HG02678 (cell line): Measurements from ENCODE around the gene FAM135A.

Experiments
- ATAC-seq: cut with Tn5 transposase; IDR thresholded peaks from one replicate; pipeline ENCODE4 v1.9.1; 2021; ENCODE audit warnings: mild to moderate bottlenecking, moderate library complexity; ENCODE audit not compliant: unreplicated experiment

Gene FAM135A

DNA sequence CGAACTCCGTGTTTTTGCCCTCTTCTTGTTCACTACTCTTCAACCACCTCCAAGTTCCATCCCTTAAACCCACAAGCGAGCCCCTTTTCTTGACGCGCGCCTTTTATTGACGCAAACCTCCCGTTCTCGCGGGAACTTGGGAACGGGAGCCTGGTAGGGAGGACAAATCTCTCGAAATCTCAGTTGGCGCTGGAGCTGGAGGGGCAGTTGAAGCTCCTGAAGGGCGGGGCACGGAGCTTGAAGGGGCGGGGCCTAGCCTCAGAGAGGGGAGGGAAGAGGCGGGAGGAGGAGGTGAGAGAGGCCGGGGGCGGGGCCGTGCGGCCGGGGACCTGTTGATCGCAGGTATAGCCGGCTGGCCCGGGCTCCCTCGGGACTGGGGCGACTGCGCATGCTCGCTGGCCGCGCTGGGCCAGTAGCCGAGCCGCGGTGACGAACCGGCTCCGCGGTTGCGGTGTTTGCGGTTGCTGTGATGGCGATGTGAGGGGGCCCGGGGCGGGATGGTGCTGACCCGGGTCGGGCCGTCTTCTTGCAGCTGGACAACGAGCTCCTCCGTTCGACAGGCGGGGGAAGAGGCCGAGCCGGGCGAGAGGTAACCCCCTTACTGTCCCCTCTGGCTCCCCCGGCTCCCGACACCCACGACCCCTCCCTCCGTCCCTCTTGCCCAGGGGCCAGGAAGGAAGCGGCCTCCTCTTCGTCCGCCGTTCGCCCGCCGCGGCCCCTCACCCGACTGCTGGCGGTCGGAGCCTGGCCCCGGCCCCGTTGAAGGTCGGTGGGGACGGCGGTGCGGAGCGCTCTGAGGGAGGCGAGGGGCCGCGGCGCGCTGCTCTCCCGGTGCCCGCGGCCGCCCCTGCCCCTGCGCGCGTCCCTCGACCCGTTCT lies at the start of gene FAM135A:
TSS of gene FAM135A (plus strand) at position 395 of the 878 bp plus-strand sequence. CDS start 14,835 bp downstream, outside the sequence.
- ATAC-seq, result peak; percentile 85

DNA sequence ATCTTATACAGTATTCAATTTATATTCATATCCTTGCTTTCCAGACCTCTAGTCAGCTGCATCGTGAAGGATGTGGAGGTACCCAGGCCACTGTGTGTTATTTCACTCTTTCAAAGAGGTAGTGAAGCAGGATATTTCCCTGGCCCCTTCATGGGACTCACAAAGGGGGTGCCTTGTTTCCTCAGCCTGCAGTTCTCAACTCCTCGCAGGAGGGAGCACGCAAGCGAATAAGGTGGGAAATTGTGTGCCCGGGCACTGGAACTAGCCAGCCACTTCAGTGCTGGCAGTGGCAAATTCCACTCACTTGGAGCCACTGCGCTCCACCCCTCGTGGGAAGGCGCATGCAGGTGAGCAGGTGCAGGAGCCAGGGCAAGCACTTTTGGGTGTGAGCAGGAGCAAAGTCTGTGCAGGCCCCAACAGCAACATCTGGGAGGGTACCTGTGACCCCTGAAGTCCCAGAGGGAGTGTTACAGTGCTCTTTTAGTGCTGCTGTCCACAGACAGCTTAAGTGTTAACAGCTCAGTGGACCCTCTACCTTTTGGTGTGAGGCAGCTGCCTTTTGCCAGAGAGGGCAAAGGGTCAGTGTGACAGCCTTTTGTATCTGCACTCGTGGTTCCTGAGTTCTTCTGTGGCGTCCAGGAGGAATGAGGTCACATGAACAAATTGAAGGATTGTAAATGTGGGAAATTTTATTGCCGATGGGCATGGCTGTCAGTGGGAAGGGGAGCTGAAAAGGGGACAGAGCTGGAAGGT lies 49.4 kb upstream of the FAM135A start:
- ATAC-seq, result no peak

DNA sequence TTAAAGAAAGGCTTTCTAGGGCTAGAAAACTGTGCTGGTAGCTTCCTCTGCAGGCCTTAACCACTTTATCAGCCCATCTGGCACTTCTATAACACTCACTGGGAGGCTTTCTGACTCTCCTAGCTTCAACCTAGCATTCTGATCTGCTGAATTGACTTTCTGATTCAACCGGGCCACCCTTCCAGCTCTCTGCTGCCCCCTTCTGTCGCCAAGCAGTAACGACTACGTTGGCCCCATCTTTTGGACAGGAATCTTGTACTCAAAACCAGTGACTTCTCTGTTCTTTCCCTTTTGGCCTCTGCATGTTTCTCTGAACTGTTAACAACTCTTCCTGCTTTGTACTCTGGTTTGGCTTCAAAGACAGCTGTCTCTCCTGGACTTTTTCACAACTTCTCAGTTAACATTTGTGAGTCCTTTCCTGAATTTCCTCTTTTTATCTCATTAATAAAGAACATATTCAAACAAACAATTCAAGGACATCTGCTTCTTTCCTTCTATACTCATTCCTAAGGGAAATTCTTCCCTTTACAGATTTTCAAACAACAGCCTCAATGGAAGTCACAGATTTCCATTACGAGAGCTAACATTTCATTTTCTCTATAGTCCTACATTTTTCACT lies 43.9 kb upstream of the FAM135A start:
- peak; percentile 79 for ATAC-seq

DNA sequence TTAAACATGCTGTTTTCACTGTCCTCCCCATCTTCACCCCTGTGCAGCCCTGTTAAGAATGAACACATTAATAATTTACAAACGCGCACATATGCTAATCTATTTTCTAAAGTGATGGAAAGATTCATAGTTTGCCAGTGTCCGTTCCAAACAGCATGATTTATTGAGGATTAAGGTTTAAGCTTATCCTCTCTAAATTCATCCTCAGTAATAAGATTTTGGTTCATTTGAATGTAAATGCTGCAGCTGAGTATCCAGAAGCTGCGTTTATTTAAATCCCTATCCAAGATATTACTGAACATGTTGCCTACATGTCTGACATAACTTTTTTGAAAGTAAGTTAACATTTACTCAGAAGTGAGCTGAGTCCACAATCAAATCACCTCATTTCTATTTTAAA lies 42.8 kb upstream of the FAM135A start:
- no peak for ATAC-seq

DNA sequence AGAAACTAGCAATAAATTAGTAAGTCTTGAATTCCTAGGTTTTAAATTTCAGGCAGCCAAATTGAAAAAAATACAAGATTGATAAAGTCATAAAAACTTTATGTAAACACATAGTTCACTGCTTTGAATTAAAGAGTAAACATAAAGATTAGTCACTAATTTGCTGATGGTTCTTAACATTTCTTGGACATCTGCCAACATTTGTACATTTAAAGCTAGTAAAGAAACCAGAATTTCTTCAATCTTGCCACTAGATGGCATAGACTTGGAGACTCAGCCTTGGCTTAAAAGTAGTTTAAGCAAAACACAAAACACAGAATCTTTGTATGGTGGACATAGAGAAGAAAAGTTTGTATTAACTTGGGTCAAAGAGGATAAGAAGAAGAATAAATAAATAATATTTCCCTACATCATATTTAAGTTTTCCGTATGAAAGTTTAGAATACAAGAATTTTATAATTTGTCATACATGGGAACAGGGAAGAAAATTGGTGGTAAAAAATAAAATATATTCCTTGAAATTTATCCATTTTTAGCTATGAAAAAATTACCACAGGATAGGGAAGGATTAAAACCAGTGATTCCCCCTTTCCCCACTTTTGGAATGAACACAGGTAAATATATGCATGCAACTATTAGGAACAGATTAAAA lies 41.7 kb upstream of the FAM135A start:
- peak; percentile 58 for ATAC-seq

DNA sequence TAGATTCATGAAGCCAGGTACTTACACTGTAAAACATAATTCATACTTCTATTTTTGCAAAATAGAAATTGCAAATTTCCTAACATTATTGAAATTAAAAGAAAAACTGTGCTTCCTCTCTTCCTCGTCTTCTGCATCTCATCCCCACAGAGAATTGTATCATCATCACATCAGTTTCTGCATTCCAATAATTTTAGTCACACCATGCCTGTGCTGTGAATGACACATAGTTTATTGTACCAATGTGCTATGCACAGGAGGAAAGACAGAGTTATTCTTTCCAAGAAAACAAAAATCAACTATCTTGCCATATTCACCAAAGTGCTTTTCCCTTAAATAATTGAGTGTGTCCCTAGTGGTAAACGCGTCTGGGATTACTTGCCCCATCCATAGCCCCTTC lies 38.1 kb upstream of the FAM135A start:
- ATAC-seq, result no peak

DNA sequence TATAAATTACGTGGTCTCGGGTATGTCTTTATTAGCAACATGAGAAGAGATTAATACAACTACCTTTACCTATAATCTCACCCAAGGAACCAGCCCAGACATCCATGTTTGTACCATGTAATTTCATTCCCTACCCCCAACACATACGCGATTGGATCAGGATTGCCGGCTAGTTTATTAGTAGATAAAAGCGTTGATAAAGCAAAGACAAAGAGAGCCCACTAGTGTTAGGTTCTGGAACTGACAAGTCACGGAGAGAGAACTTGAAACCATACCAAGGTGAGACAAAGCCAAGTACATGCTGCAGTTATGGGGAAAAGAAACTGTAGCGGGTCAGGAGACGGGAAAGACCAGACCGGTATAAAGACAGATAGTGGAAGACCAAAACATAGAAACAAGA lies 37.4 kb upstream of the FAM135A start:
- ATAC-seq, result no peak

DNA sequence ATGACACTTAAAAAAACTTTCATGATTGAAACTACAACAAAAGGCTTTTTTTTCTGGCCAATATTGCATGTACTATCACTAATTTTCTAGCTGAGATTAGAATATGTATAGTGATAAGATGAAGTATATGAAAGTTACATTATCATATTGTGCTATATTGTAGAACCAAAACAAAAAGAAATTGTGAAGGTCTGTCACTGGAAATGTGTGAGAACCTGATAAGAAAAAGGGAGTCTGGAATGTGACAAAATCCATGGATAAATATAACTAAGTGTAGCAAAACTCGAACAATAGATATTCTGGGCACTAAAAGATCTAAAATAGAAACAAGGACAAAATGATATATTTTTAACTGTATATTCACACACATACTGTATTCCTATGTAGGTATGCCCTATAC lies 36.7 kb upstream of the FAM135A start:
- ATAC-seq, result no peak

DNA sequence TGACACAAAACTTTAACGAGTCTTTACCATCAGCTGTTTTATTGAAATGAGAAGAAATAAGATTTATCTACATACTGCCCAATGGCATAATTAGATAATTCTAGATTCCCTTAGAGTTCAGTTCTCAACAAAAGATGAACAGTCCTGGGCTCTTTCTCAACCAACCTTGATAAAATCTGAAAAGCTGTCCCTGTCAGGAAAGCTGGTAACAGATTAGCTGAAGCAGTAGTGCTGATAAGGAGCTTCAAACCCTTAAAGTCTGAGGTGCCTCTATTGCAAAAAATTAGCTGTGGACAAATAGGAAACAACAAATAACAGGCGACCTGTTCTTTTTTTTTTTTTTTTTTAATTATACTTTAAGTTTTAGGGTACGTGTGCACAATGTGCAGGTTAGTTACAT lies 35.9 kb upstream of the FAM135A start:
- no peak for ATAC-seq

DNA sequence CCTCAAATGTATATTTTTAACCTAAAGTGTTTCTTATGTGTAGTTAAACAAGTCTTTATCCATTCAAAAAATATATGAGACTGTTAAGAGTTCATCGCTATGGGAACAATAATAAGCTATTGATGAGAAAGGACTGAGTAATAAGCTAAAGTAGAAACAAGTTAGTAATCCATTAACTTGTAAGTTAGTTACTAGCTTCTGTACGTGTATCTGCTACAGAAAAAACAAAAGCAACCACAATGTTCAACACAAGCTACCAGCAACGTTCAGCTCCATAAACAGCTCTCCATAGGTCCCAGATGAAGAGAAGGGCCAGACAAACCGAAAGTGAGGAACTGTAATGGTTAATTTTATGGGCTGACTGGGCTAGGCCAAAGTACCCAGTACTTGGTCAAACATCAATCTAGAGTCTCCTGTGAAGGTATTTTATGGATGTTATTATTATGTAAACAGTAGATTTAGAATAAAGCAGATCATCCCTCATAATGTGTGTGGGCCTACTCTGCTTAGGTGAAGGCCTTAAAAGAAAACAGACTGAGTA lies 33.8 kb upstream of the FAM135A start:
- ATAC-seq, result no peak

DNA sequence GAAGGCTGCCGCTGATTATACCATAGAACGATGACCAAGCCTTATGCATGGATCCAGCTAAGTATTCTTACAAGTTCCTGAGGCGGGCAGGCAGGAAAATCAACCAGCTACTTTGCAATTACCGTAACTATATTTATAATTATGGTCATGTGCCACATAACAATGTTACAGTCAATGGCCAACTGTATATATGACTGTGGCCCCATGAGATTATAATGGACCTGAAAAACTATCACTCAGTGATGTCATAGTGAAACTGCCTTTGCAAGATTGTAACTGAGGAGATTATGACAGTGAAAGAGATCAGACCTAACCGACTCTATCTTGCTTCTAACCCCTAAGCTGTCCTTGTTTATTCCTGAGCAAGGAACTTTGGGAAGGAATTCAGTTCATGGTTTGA lies 33.1 kb upstream of the FAM135A start:
- peak; percentile 95 for ATAC-seq

DNA sequence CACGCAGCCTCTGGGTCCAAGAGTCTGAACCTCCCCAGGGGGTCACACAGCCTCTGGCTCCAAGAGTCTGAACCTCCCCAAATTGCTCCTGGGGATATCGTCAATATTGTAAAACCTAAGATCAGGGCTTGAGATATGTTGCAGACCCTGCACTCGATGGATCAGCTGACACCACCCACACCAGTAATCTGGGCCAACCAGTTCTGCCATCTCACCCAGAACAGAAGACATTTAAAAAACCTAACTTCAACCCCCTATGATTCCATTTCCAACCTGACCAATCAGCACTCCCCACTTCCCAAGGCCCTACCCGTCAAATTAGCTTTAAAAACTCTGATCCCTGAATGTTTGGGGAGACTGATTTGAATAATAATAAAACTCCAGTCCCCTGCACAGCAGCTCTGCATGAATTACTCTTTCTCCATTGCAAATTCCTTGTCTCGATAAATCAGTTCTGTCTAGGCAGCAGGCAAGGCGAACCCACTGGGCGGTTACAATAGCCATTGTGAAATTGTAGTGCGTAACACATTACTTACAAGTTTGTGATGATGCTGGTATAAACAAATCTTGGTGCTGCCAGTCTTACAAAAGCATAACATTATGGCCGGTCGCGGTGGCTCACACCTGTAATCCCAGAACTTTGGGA lies 32.4 kb upstream of the FAM135A start:
- no peak for ATAC-seq

DNA sequence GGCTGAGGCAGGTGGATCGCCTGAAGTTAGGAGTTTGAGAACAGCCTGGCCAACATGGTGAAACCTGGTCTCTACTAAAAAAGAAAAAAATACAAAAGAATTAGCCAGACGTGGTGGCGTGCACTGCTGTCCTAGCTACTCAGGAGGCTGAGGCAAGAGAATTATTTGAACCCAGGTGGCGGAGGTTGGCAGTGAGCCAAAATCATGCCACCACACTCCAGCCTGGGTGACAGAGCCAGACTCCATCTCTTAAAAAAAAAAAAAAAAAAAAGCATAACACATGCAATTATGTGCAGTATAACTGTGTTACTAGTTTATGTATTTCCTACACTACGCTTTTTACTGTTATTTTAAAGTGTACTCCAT lies 31.9 kb upstream of the FAM135A start:
- no peak for ATAC-seq

DNA sequence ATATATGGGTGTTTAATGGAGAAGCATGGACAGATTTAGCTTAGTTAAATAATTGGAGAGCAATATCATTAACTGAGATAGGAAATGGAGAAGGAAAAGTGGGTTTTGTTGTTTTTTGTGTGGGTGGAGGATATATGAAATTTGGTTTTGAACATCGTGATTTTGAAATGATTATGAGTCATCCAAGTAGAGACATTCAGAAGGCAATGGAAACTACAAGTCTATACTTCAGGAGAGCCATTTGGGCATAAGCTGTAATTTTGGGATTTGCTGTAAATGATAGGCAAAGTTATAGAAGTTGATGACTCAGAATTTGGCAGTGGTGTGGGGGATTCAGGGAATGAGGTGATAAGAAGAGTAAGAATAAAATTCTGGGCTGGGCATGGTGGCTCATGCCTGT lies 27.4 kb upstream of the FAM135A start:
- ATAC-seq, result no peak

DNA sequence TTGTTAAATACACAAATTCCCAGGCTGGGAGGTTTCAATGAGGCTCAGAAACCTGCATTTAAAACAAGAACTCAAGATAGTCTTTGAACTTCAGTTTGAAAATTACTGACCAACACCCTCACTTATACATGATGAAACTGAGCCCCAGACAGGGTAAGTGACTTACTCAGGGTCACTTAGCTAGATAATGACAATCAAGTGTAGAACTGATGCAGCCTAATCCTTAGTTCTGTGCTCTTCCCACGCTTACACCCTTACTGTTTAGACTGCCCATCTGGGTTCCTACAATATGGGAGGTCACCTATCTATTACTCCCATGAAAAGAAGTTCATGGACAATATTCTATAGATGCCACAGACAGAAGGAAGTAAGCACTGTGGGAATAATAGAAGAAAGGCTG lies 24.5 kb upstream of the FAM135A start:
- no peak for ATAC-seq

DNA sequence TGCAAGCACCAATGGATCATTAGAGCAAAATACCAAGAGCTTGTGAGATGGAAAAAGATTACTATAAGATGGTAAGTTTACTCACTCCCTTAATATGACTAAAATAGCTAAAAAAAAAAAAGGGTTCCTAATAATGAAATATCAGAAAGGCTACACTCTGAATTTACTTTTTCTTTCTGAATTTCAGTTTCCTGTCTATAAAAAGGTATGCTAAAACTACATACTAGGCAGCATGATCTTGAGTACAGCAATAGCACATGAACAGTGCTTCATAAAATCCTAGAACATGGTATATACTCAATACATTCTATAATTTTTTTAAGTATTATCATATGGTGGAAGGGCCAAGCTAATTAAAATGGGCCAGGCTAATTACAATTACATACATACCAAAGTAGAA lies 24.0 kb upstream of the FAM135A start:
- ATAC-seq, result no peak

DNA sequence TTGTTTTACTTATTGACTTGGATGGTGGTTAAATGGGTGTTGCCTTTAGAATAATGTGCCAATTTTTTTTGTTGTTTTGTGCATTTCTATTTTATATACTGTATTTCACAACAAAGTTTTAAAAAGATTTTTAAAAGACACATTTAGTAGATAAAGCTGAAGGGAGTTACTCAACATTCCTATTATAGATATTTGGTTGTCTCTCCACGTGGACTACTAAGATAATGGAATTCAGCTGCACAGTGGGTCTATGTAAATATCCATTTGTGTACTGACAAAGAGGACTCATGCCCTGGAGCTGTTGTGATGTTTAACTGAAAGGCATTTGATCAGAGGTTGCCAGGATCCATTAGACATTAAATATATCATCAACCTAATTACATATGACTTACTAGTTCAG lies 23.2 kb upstream of the FAM135A start:
- ATAC-seq, result no peak

DNA sequence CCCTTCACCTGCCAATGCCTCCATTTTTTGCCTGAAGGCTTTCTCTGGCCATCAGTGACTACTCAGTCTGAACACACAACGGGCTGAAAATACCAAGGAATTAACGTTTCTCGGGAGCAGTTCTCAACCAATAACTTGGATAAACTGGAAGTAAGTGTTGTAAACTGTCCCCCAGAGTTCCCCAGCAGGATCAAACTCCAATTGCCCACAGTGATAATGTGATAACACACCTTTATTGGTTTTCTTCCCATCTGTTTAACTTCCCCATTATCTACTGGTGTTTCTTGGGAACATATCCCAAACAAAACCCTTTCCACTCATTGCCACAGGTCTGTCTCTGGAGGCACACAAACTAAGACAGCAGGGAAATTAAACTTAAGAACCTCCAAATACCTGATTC lies 21.8 kb upstream of the FAM135A start:
- no peak for ATAC-seq

DNA sequence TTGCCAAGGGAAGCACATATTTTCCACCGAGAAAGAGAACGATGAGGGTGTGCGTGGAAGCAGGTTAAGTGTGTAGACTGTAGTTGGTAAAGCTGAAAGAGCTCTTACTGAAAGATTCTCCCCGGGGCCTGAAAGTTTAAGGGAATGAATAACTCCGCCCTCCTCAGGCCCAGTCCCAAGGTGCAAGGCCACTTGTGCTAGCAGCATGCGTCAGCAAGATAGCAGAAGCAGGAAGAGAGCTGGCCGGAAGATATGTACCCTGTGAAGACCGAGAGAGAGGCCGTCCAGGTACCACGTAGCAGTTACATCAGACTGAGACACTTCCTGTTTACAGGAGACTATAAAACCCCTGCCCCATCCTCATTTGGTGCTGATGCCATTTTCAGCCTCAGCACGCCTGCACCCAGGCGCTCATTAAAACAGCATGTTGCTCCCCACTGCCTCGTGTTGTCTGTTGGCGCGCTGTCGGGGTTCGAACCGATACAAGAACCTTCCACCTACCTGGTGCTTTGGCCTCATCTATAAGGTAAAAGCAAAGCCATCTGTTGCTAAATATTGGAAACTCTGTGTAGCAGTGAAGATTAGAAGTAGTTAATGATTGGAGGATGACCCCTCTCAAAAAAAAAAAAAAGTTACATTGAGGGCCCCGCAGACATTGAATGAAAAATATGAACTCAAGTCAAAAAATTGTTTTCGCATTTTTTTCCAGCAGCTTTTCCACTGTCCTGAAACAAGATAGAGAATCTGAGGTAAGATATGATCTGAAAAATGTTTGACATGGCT lies 18.6 kb upstream of the FAM135A start:
- ATAC-seq, result no peak

DNA sequence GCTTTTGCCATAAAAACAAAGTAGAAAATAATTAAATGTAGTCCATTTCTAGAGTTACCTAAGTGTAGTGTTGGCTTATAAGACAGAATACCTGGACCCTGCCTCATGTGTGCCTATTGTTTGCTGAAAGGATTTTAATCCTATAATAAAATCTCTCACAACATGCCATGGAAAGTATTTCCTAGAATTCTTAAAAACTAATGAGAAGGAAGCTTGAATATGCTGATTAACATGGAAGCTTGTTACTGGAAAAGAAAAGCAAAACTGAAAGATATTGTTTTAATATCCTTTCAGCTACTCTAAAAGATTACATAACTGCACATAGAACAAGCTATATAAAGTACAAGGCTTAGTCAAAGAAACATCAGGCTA lies 18.0 kb upstream of the FAM135A start:
- ATAC-seq, result no peak
